ENCODE measurements around the gene NEK2. TPM values are rescaled to one million over a fixed set of nuclear protein-coding genes. Genes with fewer than 3 reads are reported as not detected.

NEK2 gene
- total and polyA plus RNA-seq, 2 of the 13 experiments (the other 11 are each of a cell fraction or from before 2014, with no cell fraction given), result 10.9 to 40.8 TPM

GRCh38 chr1:211619033-211619996 is 56.1 kb downstream of the NEK2 start (continued):
- TF ChIP-seq CSRNP2 (CRISPR knock-in tag; conservative IDR thresholded peaks at IDR 0.05; ENCODE audit: low read depth) (no peak), JUND (CRISPR knock-in tag; IDR thresholded peaks at IDR 0.05) (no peak), ZNF784 (CRISPR knock-in tag; IDR thresholded peaks at IDR 0.05; ENCODE audit: borderline replicate concordance) (0 out of 2 replicates have a peak, but pooled peaks have one; percentile 34)

GRCh38 chr1:211616965-211617297 is 58.5 kb downstream of the NEK2 start:
- POLR2A ChIA-PET, result interaction anchor here (1.3 to 1.7 kb wide), 3 partner anchors 9 to 38 kb away, joined by 3 to 5 read pairs (median 5); partner anchors contain the start of gene SLC30A1
- ATAC-seq (no peak), FAIRE-seq (no peak), DNase-seq (ENCODE audit: low spot score) (no peak)
- Histone ChIP-seq H3K27me3 (ENCODE audit: control insufficient read depth in 1 of 2, insufficient read depth in 2 of 2, low read length in 2 of 2) (no peaks in the 10 kb centered on the region; a peak in 1 of 5 replicates), H3K9ac (ENCODE audit: insufficient read depth, low read depth, low read length) (no peak overlapping the region), H3K79me2 (ENCODE audit: insufficient read depth, low read length) (no peaks in the 10 kb centered on the region), H3K9me3 (ENCODE audit: low read length) (no peaks in the 10 kb centered on the region), H3K27ac (ENCODE audit: extremely low read length, insufficient read depth, low read length) (peak overlapping the region; percentile 64), H3K4me1 (ENCODE audit: insufficient read depth, low read length) (peaks cover 82% of the 10 kb centered on the region), H3K4me2 (ENCODE audit: low read depth, low read length) (peak overlapping the region; percentile 37), H2AFZ (ENCODE audit: low read length) (peak overlapping the region; percentile 93), H3K36me3 (replicated peaks in 1 of 2; ENCODE audit: control insufficient read depth in 1 of 2, insufficient read depth in 2 of 2, low read length in 2 of 2) (no peaks in the 10 kb centered on the region), H3K4me3 (replicated peaks in 1 of 3; ENCODE audit: insufficient read depth in 1 of 3, low read depth in 2 of 3, low read length in 3 of 3) (no peak overlapping the region), H4K20me1 (ENCODE audit: insufficient read depth, low read length) (no peaks in the 10 kb centered on the region)
- in situ Hi-C loops (cut with HindIII; ENCODE audit: extremely low pct_ligation_motif_present, low pct_unique_long_range_greater_than_20kb) (no loop called here), intact Hi-C loops (cut with micrococcal nuclease; ENCODE audit: unreplicated experiment) (no loop called here)
- WGBS (ENCODE audit: low lambda C conversion rate), result 100% methylated on average over 3 of the region's 5 CpGs
- no TSS peak for BruUV-seq (replicated peaks)
- CTCF ChIA-PET (ENCODE audit: low intra/inter-chr PET ratio, low total read pairs), result no interaction called here
- TF ChIP-seq EHMT2 (IDR thresholded peaks at IDR 0.05; ENCODE audit: borderline replicate concordance, low read depth, low read length) (peak; percentile 29; the same call in 1 of the 2 replicates), ZNF12 (CRISPR knock-in tag; IDR thresholded peaks at IDR 0.05) (no peak), ZNF143 (CRISPR knock-in tag; IDR thresholded peaks at IDR 0.05) (no peak), RXRB (CRISPR knock-in tag; IDR thresholded peaks at IDR 0.05; ENCODE audit: borderline replicate concordance) (no peak), PHF8 (CRISPR knock-in tag; IDR thresholded peaks at IDR 0.05) (peak; percentile 16; the same call in 1 of the 2 replicates), ZBTB39 (CRISPR knock-in tag; IDR thresholded peaks at IDR 0.05) (0 out of 2 replicates have a peak, but pooled peaks have one; percentile 33), ZNF616 (CRISPR knock-in tag; IDR thresholded peaks at IDR 0.05; ENCODE audit: low read depth) (no peak), ZNF337 (CRISPR knock-in tag; IDR thresholded peaks at IDR 0.05; ENCODE audit: borderline replicate concordance, low read depth) (no peak), PHF21A (CRISPR knock-in tag; IDR thresholded peaks at IDR 0.05) (no peak)
- TF ChIP-seq, protein P1, sequence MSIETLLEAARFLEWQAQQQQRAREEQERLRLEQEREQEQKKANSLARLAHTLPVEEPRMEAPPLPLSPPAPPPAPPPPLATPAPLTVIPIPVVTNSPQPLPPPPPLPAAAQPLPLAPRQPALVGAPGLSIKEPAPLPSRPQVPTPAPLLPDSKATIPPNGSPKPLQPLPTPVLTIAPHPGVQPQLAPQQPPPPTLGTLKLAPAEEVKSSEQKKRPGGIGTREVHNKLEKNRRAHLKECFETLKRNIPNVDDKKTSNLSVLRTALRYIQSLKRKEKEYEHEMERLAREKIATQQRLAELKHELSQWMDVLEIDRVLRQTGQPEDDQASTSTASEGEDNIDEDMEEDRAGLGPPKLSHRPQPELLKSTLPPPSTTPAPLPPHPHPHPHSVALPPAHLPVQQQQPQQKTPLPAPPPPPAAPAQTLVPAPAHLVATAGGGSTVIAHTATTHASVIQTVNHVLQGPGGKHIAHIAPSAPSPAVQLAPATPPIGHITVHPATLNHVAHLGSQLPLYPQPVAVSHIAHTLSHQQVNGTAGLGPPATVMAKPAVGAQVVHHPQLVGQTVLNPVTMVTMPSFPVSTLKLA (IDR thresholded peaks at IDR 0.05), result no peak
- TF ChIP-seq, protein P2, sequence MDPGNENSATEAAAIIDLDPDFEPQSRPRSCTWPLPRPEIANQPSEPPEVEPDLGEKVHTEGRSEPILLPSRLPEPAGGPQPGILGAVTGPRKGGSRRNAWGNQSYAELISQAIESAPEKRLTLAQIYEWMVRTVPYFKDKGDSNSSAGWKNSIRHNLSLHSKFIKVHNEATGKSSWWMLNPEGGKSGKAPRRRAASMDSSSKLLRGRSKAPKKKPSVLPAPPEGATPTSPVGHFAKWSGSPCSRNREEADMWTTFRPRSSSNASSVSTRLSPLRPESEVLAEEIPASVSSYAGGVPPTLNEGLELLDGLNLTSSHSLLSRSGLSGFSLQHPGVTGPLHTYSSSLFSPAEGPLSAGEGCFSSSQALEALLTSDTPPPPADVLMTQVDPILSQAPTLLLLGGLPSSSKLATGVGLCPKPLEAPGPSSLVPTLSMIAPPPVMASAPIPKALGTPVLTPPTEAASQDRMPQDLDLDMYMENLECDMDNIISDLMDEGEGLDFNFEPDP (CRISPR knock-in tag; conservative IDR thresholded peaks at IDR 0.05), result 0 out of 2 replicates have a peak, but pooled peaks have one; percentile 26

All from HepG2 (cell line).